HG03103 (cell line): Measurements from ENCODE around the gene IL1RAPL2.
"Not testable (repeated sequence)": the region's sequence is repeated elsewhere in the genome, so short reads cannot be mapped to it uniquely, and the experiment has no call there.

ENCODE experiments used
- ATAC-seq: cut with Tn5 transposase; IDR thresholded peaks from one replicate; pipeline ENCODE4 v1.9.1; 2021; ENCODE audit warnings: low read depth; ENCODE audit not compliant: unreplicated experiment

The IL1RAPL2 gene

DNA sequence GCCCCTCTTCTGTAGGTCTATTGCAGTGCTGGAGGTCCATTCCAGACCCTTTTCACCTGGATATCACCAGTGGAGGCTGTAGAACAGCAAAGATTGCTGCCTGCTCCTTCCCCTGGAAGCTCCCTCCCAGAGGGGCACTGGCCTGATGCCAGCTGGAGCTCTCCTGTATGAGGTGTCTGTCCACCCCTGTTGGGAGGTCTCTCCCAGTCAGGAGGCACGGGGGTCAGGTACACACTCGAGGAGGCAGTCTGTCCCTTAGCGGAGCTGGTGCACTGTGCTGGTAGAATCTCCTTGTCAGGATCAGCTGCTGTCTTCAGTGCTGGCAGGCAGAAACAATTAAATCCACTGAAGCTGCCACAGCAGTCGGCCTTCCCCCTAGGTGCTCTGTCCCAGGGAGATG is 276.6 kb downstream of the IL1RAPL2 start:
- ATAC-seq: no peak

DNA sequence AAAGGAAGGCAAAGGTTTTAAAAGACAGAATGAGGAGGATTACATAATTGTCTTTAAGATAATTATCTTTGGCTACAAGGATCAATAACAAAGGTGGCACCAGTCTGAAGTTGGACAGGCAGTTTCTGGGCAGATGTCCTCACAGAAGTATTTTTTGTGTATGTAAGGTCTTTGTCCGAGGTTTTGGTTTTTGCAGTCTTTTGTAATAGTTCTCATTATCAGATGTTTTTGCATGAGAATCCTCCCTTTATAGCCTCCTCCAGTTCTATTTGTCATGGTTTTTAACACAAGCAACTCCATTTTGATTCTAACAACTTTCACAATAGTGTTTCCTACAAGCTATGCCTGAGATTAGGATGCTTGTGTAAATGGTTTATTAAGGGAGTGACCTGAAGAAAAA is 286.2 kb downstream of the IL1RAPL2 start:
- no peak for ATAC-seq

DNA sequence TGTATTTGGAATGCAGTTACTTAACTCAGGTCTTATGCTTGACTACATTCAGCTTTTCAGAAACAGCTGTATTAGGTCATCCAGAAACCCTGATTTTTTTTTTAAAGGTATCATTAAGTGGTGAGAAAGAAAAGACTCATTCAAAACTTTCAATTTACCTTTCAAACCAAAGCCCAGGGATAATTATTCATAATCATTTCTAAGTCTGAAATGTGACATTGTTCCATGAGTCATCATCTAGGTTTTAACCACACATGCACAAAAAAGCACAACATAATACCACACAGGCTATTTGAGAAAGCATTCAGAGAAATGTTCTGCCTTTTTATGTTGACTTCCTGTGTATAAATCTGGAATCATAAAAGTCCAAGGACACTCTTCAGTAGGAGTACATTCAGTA is 288.2 kb downstream of the IL1RAPL2 start:
- ATAC-seq: no peak

DNA sequence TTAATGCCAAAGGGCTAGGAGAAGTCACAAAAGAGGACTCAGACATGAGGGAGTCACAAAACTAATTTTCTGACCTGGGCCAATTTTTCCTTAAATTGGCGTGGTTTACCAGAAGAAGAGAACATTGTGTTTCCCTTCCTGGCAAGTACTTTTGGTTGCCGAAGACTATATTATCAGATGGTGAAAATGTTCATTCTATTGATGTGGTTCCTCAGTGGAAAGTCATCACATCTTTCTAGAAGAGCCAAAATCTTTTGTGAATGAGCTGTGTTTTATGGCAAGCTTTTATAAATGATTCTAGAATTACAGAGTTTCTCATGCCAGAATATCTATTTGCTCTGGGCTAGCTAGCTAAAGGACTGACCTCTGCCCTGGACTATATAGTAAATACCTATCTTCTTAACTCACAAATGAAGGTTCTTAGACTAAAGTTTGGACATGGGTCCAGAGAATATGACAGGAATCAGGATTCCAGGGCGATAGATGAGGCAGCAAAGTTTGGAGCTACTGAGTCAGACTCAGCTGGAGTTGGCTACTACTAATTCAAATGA is 288.9 kb downstream of the IL1RAPL2 start:
- no peak for ATAC-seq

DNA sequence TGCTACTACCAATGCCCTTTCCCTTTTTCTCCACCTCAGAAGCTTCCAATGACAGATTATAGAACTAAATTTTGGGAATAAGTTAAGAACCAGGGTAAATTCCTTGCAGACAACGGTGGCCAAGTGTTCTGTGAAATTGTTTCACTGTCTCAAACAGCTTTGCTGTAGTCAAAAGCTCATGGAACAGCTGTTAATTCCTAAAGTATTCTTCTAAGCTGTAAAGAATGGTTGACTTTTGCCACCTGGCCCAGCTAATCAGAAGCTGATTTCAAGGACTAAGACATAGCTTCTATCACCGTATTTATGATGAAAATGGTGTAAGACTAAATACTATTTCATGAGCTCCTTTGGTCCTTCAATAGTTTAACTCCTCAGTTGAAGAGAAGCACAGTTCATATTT is 297.5 kb downstream of the IL1RAPL2 start:
- ATAC-seq: no peak

DNA sequence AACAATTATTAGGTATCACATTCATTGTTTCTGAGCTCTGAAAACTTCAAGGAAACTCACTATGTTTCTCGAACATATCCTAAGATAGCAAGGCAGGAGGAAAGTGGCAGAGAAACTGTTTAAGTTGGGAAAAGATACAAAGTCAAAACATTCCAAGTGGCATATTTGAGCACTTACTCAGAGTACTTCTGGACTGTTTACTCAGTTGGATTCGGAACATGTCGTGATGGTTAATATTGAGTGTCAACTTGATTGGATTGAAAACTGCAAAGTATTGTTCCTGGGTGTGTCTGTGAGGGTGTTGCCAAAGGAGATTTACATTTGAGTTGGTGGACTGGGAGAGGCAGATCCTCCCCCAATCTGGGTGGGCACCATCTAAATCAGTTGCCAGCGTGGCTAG is 298.3 kb downstream of the IL1RAPL2 start:
- no peak for ATAC-seq

DNA sequence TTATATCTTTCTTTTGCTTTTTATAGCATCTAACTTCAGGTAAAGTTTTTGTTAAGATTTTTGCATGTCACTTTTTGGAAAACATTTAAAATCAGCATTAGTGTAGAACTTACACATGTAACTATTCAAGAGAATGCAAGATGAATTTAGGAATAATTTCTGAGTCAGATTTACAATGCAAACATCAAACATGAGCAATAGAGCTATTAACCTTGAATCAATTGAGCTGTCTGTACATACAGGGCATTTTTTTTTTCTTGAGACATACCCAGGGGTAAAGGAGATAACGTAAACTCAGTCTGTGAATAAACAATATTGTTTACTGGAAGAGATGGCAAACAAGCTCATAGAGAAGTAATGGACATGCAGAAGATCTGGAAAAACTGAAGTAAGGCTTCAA is 311.5 kb downstream of the IL1RAPL2 start:
- no peak for ATAC-seq

DNA sequence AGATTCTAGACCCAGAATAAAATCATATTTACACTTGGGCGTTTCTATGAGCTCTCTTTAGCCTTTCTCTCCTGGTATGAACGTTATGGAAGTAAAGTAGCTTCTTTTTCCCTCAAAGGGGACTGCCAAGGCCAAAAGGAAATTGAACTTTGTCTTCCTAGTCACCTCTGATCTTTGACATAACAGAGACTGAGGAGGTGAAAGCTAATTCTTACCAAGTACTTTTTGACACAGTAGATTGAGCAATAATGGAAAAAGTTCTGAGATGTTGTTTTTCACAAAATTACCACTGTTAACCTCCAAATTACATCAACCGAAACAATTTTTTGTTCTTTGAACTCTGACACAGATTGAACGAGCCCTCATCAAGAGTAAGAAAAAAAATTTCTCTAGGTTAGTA is 336.1 kb downstream of the IL1RAPL2 start:
- no peak for ATAC-seq

DNA sequence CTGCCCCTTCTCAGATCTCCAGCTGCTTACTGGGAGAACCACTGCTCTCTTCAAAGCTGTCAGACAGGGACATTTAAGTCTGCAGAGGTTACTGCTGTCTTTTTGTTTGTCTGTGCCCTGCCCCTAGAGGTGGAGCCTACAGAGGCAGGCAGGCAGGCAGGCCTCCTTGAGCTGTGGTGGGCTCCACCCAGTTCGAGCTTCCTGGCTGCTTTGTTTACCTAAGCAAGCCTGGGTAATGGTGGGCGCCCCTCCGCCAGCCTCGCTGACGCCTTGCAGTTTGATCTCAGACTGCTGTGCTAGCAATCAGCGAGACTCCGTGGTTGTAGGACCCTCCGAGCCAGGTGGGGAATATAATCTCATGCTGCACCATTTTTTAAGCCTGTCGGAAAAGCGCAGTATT is 343.7 kb downstream of the IL1RAPL2 start:
- ATAC-seq: not testable (repeated sequence)

DNA sequence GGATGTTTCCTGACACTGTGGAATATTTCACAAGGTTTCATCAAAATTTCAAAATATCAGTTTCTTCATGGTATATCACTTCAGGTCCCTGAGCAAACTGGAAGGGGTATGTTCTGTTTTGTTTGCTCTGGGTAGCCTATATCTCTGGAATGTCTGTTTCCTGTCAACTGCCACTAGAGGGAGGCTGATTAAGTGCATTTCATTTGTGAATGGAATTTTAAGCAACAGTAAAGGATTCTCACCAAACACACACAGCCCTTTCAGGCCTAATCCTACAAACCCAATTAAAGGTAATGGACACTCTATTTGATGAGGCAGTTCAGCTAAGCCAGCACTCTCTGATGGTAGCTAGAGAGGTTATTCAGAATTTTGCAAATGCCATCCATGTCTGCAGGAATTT is 347.3 kb downstream of the IL1RAPL2 start:
- no peak for ATAC-seq

DNA sequence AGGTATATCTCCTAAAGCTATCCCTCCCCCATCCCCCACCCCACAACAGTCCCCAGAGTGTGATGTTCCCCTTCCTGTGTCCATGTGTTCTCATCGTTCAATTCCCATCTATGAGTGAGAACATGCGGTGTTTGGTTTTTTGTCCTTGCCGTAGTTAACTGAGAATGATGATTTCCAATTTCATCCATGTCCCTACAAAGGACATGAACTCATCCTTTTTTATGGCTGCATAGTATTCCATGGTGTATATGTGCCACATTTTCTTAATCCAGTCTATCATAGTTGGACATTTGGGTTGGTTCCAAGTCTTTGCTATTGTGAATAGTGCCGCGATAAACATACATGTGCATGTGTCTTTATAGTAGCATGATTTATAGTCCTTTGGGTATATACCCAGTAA is 348.7 kb downstream of the IL1RAPL2 start:
- ATAC-seq: not testable (repeated sequence)

DNA sequence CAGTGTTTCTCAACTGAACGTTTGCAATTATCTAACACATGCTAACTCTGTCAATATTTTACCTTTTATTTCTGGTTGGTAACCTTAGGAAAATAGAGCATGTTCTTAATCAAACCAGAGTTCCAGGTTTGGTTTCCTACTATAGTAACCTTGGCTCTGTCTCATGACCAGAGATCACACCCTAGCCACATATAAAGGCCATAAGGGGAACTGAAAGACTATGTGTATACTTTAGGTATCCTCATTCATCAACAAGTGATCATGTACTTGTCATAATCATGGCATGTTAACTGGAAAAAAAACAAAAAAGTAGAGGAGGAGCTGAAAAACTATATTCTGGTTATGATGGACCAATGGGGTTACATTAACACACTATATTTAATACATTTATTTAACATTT is 352.1 kb downstream of the IL1RAPL2 start:
- ATAC-seq: no peak

DNA sequence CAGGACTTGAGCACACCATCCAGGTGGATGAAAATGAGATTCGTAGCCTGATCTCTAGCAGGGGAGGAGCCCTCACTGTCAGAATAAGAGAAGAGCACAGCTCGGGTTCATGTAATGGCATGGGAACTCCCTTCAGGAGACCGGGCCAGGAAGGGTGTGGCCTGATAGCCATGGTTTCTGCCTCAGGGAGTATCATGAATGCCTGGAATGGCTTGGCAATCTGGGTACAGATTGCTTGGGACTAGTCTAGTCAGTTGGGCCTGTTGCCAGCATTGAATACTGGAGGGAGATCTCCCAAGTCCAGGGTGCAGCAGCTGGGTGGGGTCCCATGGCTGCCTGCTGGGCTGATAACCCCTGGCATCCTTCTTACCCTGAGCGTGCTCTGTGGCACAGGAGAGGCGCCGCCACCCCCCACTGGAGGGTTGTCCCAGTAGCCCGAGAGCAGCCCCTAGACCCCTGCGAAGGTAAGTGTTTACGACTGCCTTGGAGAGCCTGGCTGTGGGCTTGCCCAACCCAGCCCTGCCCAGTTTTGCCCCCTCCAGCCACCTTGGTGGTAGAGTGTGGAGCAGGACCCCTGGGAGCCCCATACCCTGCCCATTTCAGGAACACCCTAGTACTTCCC is 355.7 kb downstream of the IL1RAPL2 start:
- ATAC-seq: no peak

DNA sequence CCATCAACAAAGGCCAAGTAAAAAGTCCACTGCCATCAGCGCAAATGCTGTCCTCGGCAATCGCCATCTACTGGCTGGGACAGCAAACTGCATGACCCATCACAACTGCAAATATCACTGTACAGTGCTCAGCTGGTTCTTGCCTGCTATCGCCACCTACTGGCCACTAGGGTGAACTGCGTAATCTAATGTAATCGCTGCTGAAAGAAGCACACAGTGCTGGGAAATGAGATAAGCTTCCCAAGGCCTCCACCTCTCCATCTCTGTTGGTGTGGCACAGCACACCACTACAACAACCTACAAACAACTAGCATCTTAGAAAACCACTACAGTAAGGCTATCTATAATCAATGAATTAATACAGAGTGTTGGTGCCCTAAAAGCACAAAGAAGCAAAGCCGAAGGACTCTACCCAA is 356.2 kb downstream of the IL1RAPL2 start:
- ATAC-seq: peak; percentile 94

DNA sequence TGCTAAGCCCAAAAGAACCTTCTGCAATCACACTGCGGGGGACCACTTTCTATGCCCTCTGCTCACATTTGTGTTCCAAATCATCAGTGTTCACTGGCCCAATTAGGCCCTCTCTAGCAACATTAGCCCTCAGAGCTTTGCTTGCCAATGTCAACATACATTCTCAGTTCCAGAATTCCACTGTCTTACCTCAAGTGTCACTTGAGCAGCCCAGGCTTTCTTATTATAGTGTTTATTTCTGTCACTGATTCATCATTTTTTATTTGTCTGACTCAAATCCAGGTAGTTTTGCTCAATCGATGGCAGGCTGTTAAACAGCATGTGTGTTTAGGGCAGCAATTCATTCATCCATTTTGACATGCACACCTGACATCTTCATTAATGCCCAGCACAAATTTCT is 363.3 kb downstream of the IL1RAPL2 start:
- ATAC-seq: no peak

DNA sequence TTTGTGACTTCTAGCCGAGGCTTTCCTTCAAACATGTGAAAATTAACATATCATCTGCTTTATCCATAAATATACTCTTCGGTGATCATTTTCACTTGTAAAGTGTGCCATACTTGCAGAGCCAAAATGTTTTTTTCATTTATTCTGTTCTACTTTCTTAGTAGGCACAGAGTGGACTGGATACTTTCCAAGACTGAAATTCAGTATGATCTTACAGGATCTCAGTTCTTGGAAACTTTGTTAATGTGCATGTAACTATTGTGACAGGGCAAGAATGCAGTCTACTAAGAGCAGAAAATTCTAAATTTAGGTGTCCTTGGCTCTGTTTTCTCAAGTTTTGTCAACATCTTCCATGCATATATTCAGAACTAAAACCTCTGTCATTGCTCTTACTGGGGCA is 369.6 kb downstream of the IL1RAPL2 start:
- no peak for ATAC-seq

DNA sequence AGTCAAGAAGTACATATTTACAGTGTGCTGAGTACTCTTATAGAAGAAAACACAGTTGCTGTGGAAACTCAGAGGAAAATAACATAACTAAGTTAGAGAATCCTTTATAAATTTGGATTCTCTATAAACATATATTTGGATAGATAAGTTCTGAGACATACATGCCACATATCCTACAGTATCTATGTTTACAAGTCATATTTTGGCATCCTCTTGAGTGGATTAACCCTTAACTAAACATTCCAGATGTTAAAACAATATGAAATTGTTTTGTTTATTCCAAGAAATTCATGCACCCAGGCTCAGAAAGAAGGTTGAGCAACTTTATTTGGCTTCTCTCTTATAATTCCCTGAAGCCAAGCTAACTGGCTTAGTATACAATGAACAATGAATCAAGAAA is 387.3 kb downstream of the IL1RAPL2 start:
- ATAC-seq: no peak

DNA sequence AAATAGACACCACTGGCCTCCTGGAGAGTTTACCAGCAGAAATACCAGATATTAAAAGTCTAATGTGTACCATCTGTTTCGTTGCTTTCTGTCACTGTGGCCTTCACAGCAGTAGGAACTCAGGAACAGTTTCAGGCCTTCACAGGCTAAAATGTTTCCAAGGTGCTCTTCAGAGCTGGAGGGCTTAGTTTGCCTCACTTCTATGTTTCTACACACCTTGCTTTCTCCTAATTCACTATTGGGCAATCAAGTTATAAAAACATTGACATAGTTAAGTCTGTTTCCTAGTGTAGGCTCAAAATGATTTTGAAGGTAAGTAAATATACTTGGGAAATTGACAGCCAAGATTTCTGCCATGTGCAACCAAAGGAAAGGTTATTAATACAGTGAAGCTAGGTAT is 395.9 kb downstream of the IL1RAPL2 start:
- no peak for ATAC-seq

DNA sequence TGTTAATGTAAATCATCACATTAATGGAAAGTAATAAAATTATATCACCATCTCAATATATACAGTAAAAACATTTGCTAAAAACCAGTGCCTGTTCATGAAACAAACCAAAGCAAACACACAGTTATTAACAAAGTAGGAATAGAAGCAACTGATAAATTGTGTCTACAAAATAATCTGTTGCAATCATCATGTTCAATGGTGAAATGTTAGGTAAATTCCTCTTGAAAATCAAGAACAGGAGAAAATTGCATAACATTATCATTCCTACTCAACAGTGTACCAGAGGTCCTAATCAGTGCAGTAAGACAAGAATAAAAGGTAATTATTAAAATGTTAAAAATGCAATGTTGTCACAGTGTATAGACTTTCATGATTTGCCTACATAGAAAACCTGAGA is 402.2 kb downstream of the IL1RAPL2 start:
- ATAC-seq: no peak

DNA sequence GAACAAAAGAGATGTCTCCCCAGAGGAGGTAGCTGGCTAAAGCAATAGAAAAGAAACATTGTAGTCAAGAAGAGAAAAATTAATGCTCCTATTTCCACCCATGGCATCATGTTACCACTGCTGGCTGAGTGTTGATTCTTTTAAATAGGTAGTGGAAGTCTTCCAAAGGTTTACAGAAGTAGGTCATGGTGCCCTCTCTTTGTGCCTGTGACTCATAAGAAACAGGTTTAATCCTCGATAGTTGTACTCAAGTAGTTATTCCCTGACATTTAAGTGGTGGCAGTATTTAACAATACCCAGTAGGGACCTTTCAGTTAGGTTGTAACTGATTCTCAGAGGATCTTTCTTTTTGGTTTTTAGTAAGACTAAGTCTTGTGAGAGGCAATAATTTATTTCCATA is 406.7 kb downstream of the IL1RAPL2 start:
- ATAC-seq: no peak

DNA sequence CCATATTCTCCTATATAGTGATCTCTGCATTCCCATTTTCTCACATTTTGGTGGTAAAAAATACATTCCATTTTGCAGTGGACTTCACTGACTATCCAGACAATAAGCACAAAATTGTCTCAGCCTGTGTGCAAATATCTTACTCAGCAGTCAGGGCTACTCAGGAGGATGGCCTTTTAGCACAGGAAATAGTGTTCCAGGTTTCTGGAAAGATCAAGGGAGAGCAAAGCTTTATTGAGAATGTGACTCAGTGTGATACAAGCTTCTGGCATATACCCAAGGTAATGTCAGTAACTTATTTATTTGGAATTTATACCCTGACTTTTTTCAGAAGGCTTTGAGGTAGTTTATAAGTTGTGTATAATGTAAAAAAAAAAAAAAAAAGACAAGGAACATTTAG is 421.1 kb downstream of the IL1RAPL2 start:
- no peak for ATAC-seq

DNA sequence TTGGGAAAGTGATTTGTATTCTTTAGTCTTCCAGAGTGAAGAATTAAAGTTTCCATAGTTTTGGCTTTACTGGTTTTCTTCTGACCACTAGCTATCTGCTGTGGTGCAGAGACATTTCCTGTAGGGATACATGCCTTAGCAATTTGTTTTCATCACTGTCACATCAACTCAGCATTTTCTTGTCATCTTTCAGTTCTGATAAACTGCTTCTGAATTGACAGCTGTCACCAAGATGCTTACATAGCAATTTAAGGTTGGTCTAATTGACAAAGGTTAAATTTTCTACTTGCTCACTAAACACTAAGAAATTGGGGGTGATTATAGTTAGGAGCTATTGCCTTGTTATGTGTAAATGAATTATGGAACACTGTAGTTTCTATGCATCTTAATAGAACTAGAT is 422.0 kb downstream of the IL1RAPL2 start:
- no peak for ATAC-seq

DNA sequence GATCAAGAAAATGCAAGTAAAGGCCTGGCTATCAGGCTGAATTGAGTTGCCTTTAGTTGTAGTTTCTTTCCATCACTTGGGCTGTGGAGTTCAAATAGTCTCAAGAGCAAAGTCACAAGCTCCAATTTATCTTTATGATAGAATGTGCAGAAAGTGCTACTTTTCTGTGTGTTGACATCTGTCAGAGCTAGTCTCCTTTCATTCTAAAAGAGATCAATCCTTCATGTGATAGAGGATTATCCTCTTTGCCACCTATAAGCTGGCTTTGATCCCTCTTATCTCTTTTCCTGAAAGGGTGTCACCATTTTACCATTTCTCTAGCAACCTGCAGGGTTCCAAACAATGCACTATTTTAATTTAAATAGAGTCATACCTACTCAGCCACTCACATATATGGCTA is 429.5 kb downstream of the IL1RAPL2 start:
- no peak for ATAC-seq
